Measurements from ENCODE around the gene CLEC1A.
"Not testable (repeated sequence)": the region's sequence is repeated elsewhere in the genome, so short reads cannot be mapped to it uniquely, and the experiment has no call there.

CLEC1A gene

DNA sequence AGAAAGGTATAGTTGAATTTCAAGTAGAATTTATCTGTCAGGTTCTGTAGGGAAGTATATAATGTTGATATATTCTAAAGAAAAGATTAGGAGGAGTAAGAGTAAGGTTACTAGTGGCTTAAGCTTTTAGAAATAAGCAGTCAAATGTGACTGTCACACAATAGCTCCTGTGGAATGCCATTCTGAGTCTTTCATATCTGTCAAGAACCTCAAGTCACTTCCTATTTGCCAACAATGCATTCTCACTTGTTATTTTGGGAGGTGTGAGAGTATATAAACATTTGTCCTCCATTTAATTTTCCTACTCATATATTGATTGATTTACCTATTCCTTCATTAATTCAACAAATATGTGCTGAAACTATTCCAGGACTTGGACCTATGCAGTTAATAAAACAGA lies 56.6 kb downstream of the CLEC1A start:
- no peak for DNase-seq (ENCODE audit: low spot score)

DNA sequence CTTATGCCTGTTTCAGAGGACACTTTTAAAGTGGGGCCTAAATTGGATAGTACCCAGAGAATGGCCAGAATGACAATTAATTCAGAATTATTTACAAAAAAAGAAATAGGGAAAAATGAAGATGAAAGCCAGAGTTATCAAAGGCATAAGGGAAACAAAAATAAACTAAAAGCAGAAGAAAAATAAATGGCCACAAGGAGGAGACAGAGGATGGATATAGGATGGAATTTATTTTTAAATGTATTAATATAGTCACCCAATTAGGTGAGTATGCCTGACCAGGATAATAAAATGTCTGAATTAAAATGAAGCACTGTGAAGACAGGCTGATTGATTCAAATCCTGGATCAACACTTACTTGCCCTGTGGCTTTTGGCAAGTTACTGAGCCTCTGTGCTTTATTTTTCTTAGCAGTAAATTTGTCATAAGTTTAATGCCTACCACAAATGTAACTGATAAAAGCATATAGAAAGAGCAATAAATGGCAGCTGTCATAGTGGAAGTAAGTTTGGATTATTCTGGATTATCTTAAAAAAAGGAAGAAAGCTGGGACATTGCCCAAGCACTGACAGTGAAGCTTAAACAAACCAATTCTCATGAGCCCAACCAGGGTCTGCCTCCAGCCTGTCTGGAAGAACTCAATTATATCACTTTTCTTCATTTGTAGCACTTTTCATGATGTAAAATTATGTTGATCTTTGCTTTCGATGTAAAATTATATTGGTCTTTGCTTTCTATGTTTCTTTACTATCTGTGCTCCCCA lies 64.8 kb downstream of the CLEC1A start:
- no peak for DNase-seq (ENCODE audit: low spot score)

DNA sequence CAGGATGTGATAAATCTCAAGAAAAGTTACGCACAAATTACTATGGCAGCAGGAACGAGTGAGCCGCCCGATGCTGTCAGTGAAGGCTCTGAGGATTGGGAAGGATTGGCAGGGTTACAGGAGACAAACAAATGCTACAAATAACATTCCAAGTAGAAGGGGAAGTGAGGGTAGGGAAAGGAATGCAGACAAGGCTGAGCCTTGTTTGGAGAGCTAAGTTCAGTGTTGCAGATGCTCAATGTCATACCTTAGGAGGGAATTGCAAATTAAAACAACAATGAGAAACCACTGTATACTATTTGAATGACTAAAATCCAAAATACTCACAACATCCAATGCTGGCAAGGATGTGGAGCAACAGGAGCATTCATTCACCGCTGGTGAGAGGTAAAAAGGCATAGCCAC lies 67.0 kb downstream of the CLEC1A start:
- no peak for DNase-seq (ENCODE audit: low spot score)

DNA sequence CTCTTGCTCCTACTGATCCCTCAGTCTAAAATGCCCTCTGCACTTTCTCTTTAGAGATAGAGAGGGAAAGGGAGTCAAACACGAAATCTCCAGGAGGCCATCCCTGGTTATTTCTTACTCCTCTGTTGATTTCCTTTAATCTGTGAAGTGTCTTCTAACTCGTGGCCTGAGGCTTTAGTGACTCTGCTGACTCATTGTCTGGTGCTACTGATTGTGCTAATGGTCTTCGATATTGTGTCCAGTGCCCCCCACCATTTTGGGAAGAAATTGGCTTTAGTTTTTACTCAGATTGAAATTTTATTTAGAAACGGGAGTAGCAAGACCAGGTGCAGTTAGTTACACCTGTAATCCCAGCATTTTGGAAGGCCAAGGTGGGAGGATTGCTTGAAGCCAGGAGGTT lies 67.5 kb downstream of the CLEC1A start:
- DNase-seq (ENCODE audit: low spot score): no peak

DNA sequence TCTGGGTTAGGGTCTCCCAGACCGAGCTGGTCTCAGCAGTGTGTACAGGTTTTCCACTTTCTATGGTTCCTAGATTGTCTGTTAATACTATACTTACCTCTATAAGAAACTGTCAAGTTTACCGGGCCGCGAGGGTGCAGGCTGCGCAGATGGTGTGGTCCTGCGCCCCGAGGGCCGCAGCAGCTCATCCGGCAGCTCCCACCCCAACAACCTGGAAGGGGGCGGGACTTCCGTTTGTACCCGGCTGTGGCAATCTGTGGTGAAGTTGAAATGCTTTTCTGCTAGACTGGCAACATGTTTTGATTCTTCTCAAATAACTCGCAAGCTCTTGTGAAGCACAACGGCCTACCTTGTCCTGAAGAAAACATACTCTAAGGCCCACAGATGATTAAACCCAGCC lies 68.3 kb downstream of the CLEC1A start, which contains the start of gene CLEC9A:
TSS of gene CLEC9A (plus strand) at position 237 of the 400 bp plus-strand sequence. CDS start 22,006 bp downstream, outside the sequence.
- no peak for DNase-seq (ENCODE audit: low spot score)

DNA sequence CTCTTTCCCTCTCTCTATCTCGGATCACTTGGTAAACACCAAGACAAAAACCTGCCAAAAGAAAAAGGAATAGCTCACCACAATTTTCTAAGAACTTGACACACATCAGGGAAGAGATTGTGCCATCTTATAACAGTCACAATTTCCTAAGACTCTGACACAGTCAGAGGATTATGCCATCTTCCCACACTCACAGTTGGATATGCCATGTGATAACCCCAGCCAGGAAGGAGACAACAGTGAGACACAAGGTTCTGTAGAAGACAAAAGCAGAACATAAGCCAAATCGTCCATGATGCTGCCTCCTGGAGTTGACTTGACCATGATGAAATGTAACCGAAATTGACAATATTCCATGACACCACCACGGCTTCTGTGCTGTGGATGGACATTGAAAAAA lies 71.1 kb downstream of the CLEC1A start:
- DNase-seq (ENCODE audit: low spot score): no peak

DNA sequence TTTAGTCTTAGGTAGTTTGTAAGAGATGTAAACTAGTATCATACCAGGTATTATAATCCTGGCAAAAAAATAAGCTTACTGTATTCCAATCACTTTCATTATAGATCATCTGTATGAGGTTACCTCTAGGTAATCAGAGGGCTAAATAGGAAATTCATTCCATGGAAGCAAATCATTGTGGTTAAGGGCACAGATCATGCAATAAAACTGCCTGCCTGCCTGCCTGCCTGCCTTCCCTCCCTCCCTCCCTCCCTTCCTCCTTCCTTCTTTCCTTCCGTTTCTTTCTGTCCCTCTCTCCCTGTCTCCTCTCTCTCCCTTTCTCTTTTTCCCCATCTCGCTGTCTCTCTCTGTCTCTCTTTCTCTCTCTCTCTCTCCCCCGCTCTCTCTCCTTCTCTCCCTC lies 71.5 kb downstream of the CLEC1A start:
- DNase-seq (ENCODE audit: low spot score): no peak

DNA sequence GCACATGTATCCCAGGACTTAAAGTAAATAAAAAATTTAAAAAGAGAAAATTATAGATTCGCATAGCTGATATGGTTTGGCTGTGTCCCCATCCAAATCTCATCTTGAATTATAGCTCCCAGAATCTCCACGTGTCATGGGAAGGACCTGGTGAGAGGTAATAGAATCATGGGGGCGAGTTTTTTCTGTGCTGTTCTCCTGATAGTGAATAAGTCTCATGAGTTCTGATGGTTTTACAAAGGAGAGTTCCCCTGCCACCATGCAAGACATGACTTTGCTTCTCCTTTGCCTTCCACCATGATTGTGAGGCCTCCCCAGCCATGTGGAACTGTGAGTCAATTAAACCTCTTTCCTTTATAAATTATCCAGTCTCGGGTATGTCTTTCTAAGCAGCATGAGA lies 72.1 kb downstream of the CLEC1A start:
- not testable (repeated sequence) for DNase-seq (ENCODE audit: low spot score)

DNA sequence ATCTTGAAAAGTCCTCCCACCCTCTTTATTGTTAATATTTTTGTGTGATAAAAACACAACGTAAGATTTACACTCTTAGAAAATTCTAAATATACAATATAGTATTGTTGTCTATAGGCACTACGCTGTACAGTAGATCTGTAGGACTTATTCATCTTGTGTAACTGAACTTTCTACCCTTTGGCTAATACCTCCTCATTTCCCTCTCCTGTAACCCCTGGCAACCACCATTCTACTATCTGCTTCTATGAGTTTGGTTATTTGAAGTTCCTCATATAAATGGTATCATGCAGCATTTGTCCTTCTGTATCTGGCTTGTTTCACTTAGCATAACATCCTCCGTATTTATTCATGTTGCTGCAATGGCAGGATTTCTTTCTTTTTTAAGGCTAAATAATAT lies 73.5 kb downstream of the CLEC1A start:
- no peak for DNase-seq (ENCODE audit: low spot score)

DNA sequence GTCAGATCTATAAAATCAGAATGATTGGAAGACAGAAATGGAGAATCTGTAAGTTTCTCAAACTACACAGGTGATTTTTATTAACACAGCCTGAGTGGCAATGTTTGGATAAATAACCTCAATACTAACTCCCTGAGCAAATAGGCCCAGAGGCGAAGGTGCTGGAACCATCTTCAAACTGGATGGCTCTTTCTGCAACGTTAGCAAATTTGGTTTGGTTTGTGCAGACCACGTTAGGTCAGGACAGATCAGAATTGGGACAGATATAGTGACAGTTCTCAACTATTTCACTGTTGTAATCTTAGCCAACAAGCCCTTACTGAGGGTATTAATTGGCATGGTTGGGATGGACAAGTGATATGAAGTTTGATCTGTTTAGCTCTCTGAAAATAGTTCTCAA lies 77.4 kb downstream of the CLEC1A start:
- DNase-seq (ENCODE audit: low spot score): no peak

All from putamen (tissue), 1 donor.